ENCODE data around the gene TAF1A.

- no peak for TF ChIP-seq FOXP1 (CRISPR knock-in tag; IDR thresholded peaks at IDR 0.05; ENCODE audit: borderline replicate concordance)
- TF ChIP-seq, protein P1, sequence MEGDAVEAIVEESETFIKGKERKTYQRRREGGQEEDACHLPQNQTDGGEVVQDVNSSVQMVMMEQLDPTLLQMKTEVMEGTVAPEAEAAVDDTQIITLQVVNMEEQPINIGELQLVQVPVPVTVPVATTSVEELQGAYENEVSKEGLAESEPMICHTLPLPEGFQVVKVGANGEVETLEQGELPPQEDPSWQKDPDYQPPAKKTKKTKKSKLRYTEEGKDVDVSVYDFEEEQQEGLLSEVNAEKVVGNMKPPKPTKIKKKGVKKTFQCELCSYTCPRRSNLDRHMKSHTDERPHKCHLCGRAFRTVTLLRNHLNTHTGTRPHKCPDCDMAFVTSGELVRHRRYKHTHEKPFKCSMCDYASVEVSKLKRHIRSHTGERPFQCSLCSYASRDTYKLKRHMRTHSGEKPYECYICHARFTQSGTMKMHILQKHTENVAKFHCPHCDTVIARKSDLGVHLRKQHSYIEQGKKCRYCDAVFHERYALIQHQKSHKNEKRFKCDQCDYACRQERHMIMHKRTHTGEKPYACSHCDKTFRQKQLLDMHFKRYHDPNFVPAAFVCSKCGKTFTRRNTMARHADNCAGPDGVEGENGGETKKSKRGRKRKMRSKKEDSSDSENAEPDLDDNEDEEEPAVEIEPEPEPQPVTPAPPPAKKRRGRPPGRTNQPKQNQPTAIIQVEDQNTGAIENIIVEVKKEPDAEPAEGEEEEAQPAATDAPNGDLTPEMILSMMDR (IDR thresholded peaks at IDR 0.05): no peak
- no peak for TF ChIP-seq NFYB (CRISPR knock-in tag; conservative IDR thresholded peaks at IDR 0.05; ENCODE audit: low read depth)
- 0 out of 2 replicates have a peak, but pooled peaks have one; percentile 24 for TF ChIP-seq CREM (CRISPR knock-in tag; IDR thresholded peaks at IDR 0.05)
- TF ChIP-seq FOXP4 (CRISPR knock-in tag; IDR thresholded peaks at IDR 0.05): no peak; the same call in 1 of the 2 replicates
- TF ChIP-seq CBFB (CRISPR knock-in tag; IDR thresholded peaks at IDR 0.05; ENCODE audit: low read depth): no peak
- TF ChIP-seq ELF4 (CRISPR knock-in tag; IDR thresholded peaks at IDR 0.05; ENCODE audit: low read depth): no peak
- no peak for TF ChIP-seq SMAD4 (CRISPR knock-in tag; IDR thresholded peaks at IDR 0.05)
- TF ChIP-seq ZNF423 (CRISPR knock-in tag; IDR thresholded peaks at IDR 0.05): no peak
- TF ChIP-seq, protein P2, sequence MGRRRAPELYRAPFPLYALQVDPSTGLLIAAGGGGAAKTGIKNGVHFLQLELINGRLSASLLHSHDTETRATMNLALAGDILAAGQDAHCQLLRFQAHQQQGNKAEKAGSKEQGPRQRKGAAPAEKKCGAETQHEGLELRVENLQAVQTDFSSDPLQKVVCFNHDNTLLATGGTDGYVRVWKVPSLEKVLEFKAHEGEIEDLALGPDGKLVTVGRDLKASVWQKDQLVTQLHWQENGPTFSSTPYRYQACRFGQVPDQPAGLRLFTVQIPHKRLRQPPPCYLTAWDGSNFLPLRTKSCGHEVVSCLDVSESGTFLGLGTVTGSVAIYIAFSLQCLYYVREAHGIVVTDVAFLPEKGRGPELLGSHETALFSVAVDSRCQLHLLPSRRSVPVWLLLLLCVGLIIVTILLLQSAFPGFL (CRISPR knock-in tag; IDR thresholded peaks at IDR 0.05; ENCODE audit: borderline replicate concordance): no peak
- no peak for TF ChIP-seq NFE2L1 (CRISPR knock-in tag; IDR thresholded peaks at IDR 0.05)
- no peak for TF ChIP-seq KAT7 (CRISPR knock-in tag; IDR thresholded peaks at IDR 0.05; ENCODE audit: borderline replicate concordance)
- no peak for TF ChIP-seq E2F5 (CRISPR knock-in tag; IDR thresholded peaks at IDR 0.05)
- TF ChIP-seq SP1 (CRISPR knock-in tag; conservative IDR thresholded peaks at IDR 0.05): 0 out of 2 replicates have a peak, but pooled peaks have one; percentile 21
Observed at GRCh38 chr1:222589462-222590302, at the start of gene TAF1A.

All from WTC11 (cell line).